SIG-M5 (cell line): Measurements from ENCODE around the gene ITIH6.
"Not testable (repeated sequence)": the region's sequence is repeated elsewhere in the genome, so short reads cannot be mapped to it uniquely, and the experiment has no call there.

ENCODE experiments used
- DNase-seq: peaks from one replicate; lab custom pipeline; 2025; lab: John Stamatoyannopoulos, UW

ITIH6 gene

GRCh38 chrX:54799046-54799445 lies 991 bp upstream of the ITIH6 start:
- DNase-seq, result no peak

GRCh38 chrX:54794795-54795194 lies 3.3 kb downstream of the ITIH6 start:
- DNase-seq, result no peak

- DNase-seq, result no peak
Measured at GRCh38 chrX:54794028-54794427, 4.0 kb downstream of the ITIH6 start.

- not testable (repeated sequence) for DNase-seq
Measured at GRCh38 chrX:54789405-54789804, 8.7 kb downstream of the ITIH6 start.

- no peak for DNase-seq
Measured at GRCh38 chrX:54788446-54788845, 9.6 kb downstream of the ITIH6 start.

GRCh38 chrX:54786967-54787366 lies 11.1 kb downstream of the ITIH6 start:
- DNase-seq, result no peak

- no peak for DNase-seq
Measured at GRCh38 chrX:54785901-54786300, 12.2 kb downstream of the ITIH6 start.

GRCh38 chrX:54776987-54777672 lies 20.9 kb downstream of the ITIH6 start:
- DNase-seq, result no peak

GRCh38 chrX:54776061-54776460 lies 22.0 kb downstream of the ITIH6 start:
- DNase-seq, result no peak

GRCh38 chrX:54774391-54775094 lies 23.5 kb downstream of the ITIH6 start:
- not testable (repeated sequence) for DNase-seq

GRCh38 chrX:54758114-54759055 lies 39.7 kb downstream of the ITIH6 start:
- no peak for DNase-seq

- no peak for DNase-seq
Measured at GRCh38 chrX:54754854-54755253, 43.2 kb downstream of the ITIH6 start.

GRCh38 chrX:54748626-54749025 lies 49.4 kb downstream of the ITIH6 start:
- no peak for DNase-seq

GRCh38 chrX:54747733-54748393 lies 50.2 kb downstream of the ITIH6 start:
- no peak for DNase-seq

- DNase-seq, result no peak
Measured at GRCh38 chrX:54746928-54747327, 51.1 kb downstream of the ITIH6 start.

GRCh38 chrX:54745676-54746075 lies 52.4 kb downstream of the ITIH6 start:
- DNase-seq, result no peak

- DNase-seq, result not testable (repeated sequence)
Measured at GRCh38 chrX:54738567-54738966, 59.5 kb downstream of the ITIH6 start.

GRCh38 chrX:54736298-54736942 lies 61.6 kb downstream of the ITIH6 start:
- DNase-seq, result not testable (repeated sequence)

- DNase-seq, result no peak
Measured at GRCh38 chrX:54721424-54721823, 76.6 kb downstream of the ITIH6 start.

GRCh38 chrX:54715621-54716020 lies 82.4 kb downstream of the ITIH6 start:
- no peak for DNase-seq

GRCh38 chrX:54714424-54714823 lies 83.6 kb downstream of the ITIH6 start:
- DNase-seq, result no peak
